HG03469 (cell line): ENCODE data around the gene C1QTNF12.

Experiments
- ATAC-seq: cut with Tn5 transposase; IDR thresholded peaks from one replicate; pipeline ENCODE4 v1.9.1; 2021; ENCODE audit warnings: mild to moderate bottlenecking, moderate library complexity, moderate number of reproducible peaks; ENCODE audit not compliant: unreplicated experiment

C1QTNF12 gene

DNA sequence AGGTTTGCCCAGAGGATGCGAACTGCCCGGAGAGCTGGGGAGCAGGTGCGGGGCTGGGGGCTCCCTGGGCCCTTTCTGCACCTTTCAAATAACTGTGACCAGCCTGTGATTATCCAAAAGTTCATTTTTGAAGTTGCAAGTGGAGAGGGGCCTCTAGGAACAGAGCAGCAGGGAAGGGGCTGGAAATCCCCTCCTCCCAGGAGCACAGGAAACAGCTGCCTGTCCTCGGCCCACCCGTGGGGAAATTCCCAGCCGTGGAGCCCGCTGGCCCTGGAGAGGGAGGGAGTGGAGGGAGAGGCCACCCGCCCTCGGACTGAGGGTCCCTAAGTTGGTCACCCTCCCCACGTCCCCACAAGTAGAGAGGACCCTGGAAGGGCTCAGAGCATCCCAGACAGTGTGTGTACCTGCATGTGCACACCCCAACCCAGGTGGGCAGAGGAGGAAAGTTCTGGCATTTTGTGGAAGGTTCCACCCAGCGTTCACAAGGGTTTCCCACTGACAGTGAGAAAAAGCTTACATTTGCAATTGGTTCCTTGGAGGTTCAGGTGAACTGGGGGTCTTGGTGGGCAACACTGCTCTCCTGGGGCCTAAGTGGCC lies 31.3 kb downstream of the C1QTNF12 start:
- no peak for ATAC-seq

DNA sequence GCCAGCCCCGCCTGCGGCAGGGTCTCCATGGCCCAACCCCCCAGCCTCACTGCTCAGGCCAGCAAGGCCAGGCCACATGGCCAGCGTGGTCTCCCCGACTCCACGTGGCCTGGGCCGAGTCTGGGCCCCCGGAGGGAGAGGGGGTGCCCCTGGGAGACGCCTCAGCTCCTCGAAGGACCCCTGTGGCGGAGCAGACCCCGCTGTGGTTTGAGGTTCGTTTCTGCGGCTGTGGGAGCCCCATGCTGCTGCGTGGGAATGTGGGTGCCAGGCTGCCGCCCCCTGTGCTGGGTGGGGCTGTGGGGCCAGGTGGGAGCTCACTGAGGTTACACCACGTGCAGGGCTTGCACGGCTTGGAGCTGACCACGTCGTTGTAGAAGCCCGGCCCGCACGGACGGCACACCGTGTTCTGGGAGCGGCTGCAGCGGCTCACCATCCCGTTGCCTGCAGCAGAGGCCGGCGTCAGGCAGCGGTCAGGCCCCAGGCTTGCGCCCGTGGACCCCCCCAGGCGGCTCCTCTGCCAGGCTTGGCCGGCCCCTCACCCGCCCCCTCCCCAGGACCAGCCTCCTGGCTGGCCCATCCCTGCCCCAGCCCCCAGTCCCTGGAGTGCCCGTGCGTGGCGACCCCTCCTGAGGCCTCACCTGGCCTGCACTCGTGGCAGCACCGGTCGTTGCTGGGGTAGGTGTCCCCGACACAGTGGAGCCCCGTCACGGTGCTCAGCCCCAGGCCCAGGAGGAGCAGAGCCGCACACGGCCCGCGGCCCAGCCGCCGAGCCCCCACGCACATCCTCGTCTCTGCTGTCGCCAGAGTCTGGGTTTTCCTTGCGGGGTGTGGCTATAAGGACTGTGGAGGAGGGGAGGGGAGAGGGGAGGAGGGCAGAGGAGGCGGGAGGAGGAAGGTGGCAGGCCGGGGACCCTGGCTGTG lies 32.9 kb downstream of the C1QTNF12 start, which contains the start of gene TNFRSF4:
TSS of gene TNFRSF4 (minus strand) at position 809 of the 921 bp plus-strand sequence. CDS start at position 783, 26 bp downstream.
- ATAC-seq = no peak

DNA sequence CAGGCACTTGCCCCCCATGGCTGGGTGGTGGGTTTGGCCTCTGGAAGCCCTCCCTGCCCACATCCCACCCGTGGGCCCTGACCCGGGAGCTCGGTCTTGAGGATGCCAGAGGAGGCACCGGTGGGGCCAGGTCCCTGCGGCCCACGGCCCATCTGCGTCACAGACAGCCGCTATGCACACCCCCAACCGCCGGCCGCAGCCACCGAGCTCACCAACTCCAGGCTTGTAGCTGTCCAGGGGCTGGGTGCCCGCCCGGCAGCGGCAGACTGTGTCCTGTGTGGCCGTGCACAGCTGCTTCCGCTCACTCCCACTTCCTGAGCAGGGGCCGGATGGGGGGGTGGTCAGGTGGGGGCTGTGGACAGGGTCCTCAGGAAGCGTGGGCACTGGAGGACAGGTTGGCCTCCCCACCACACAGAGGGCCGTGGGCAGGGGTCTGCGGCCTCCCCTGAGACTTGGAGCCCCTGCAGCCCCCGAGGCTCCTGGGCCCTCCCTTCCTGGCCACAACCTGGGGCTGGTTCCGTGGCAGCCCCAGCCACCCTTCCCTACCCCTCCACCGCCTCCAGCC lies 33.7 kb downstream of the C1QTNF12 start:
- ATAC-seq = no peak

DNA sequence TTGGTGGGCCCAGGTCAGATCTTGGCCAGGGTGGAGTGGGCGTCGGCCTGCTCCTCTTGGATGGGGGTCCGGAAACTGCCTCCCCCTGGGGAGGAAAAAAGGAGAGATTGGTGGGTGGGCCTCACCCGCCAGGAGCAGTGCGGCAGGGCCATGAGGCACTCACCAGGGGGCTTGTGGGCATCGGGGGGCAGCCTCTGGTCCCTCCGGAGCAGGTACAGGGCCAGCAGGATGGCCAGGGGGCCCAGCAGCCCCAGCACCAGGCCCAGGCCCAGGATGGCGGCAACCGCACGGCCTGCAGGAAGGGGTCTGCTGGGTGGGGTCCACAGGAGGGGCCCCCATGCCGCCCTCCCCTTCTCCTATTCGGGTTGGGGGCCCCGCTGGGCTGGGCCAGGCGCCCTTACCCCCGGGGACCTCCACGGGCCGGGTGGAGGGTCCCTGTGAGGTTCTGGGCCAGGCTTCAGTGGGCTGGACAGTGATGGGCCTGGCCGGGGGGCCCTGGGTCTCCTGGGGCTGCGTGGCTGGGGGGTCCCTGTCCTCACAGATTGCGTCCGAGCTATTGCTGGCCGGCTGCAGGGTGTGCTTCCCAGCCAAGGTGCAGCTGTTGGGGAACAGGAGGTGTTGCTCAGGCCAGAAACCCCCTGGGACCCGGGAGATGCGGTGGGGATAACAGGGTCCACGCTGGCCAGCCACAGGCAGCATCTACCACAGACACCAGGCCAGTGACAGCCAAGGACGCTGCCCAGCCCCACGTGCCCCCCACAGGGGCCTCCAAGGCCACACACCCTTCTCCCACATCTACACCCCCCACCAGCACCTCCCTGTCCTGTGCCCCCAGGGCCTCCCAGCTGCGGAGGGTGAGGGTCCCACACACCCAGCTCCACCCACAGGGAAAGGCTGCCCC lies 34.7 kb downstream of the C1QTNF12 start:
- no peak for ATAC-seq

DNA sequence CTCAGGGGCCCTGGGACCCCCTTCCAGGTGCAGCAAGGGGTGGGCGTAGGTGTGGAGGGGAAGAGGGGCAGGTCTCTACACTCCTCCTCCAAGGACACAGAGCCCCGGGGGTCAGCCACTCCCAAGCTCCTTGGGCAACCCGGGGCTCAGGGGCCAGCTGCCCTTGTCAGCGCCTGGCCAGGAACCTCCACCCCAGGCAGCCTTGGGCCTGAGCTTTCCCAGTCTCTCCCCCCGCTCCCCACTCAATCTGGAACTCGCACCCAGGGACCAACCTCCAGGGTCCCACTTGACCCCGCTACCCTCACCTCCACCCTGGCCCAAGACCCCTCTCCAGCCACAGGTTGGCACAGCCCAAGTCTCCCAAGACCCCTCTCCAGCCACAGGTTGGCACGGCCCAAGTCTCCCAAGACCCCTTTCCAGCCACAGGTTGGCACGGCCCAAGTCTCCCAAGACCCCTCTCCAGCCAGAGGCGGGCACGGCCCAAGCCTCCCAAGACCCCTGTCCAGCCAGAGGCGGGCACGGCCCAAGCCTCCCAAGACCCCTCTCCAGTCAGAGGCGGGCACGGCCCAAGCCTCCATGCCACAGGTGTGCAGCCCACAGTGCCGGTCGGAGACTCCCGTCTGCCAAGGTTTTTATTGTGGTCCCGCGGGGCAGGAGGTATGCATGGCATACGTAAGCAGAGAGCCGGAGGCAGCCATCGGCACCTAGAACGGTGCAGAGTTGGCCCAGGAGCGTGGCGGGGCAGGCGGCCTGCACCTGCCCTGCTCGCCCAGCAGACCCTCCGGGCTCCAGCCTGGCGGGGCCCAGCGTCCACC lies 35.6 kb downstream of the C1QTNF12 start:
- ATAC-seq = no peak

DNA sequence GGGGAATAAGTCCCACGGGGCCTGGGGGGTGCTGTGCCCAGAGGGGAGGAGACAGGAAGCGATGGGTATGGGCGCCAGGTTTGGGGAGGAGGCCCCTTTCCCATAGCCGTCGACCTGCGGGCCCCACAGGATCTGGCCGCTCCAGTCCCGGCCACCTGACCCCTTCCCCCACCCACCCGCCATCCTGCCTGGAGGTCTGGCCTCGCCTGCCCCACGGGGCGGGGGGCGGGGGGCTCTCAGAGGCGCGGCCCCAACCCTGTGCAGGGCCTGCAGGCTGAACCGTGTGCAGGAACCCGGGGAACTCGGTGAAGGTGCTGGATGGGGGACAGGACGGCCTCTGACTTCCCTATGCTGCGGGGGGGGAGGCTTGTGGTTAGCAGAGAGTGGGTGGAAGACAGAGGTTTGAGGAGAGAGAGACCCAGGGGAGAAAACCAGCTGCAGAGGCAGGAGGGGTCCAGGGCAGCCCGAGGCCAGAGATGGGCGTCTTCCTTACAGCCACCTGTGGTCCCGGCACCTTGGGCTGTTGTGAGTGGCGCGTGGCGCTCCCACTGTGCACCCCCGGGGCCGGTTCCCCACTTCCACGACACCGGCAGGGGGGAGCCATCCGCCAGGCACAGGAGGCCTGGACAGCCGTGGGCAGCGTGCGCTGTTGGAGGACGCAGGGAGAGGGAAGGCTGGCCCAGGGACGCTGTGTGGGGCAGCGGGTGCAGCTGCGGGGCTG lies 37.6 kb downstream of the C1QTNF12 start:
- ATAC-seq = no peak

DNA sequence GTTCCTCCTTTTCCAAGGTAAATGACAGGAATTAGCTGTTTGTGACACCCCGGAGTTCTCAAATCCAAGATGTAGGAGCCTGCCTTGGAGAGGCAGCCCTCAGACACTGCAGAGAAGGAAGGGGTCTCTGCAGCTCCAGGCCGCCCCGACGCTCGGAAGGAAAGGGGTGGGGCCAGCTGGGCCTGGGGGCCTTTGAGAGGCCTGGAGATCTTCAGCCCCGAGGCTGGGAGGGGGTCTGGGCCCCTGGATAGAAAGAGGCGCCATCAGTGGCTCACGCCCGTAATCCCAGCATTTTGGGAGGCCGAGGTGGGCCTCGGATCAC lies 39.0 kb downstream of the C1QTNF12 start:
- no peak for ATAC-seq

DNA sequence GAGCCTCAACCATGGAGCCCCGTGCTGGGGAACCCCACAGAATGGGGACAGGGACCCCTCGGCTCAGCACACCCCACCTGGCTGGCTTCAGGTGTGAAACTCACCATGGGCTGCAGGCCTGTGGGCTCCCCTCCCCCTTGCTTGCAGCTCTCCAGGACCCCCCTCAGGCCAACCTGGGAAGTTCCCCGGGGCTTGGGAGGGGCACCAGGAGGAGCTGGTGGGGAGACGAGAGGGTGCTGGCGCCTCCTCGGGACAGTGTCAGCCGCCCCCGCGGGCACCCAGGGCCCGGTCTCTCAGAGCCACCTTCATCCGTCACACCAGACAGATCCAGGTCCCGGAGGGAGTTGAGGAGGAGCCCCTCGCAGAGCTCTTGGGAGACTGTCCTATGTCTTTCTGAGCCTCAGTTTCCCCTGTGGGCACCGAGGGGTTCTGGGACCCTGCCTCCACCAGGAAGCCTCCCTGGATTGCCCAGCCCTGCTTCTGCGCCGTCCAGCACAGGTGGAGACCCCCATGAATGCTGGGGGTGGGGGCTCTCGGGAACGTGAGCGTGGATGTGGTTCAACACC lies 39.5 kb downstream of the C1QTNF12 start:
- no peak for ATAC-seq

DNA sequence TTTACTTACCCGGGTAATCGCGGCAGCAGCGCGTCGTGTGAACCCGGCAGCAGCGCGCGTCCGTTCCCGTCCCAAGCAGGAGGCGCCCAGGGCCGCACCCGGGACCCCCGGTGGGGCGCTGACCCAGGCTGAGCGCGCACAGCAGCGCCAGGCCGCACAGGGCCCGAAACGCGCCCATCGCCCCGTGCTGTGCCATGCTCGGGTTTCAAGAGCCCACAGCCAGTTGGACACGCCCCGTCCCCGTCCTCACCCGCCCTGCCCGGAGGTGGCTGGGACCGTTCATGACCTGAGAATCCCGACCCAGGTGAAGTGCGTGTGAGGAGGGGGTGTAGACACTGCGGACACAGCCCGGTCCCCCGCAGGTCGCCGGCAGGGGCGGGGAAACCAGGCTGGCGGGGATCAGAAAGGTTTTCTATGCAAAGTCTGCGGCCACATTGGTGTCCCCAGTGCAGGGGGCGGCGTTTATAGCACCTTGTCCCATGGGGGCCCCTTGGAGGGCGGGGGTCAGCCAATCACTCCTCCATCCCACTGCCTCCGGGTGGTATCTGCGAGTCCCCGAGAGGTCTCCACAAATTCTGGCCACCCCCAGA lies 40.1 kb downstream of the C1QTNF12 start, which contains the start of gene TNFRSF18:
TSS of gene TNFRSF18 (minus strand) at position 217 of the 590 bp plus-strand sequence. CDS start at position 196, 21 bp downstream.
- ATAC-seq = no peak

DNA sequence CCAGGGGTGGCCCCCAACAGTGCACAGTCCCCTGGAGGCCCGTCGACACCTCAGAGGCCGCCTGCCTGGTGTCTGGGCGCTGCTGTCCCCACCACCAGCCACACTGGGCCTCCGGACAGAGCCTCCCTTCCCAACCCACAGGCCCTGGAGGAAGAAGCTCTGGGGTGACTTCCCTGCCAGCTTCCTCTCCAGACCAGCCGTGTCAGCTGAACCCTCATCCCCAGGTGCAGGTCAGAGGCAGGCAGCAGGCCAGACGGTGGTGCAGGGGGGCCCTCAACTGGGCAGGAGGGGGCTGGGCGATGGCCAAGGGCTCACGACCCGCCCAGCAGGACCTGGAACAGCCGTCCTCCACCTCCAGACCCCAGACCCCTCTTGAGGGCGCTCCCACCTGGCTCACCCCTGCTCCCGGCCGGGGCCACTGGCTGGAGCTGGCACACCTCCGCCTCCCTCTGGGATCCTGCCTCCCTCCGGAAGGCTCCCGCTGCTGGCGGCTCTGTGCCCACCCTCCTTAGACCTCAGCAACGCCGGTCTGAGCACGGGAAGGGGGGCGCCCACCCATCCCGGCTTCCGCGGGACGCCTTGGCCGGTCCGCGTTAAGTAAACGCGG lies 40.6 kb downstream of the C1QTNF12 start:
- no peak for ATAC-seq

DNA sequence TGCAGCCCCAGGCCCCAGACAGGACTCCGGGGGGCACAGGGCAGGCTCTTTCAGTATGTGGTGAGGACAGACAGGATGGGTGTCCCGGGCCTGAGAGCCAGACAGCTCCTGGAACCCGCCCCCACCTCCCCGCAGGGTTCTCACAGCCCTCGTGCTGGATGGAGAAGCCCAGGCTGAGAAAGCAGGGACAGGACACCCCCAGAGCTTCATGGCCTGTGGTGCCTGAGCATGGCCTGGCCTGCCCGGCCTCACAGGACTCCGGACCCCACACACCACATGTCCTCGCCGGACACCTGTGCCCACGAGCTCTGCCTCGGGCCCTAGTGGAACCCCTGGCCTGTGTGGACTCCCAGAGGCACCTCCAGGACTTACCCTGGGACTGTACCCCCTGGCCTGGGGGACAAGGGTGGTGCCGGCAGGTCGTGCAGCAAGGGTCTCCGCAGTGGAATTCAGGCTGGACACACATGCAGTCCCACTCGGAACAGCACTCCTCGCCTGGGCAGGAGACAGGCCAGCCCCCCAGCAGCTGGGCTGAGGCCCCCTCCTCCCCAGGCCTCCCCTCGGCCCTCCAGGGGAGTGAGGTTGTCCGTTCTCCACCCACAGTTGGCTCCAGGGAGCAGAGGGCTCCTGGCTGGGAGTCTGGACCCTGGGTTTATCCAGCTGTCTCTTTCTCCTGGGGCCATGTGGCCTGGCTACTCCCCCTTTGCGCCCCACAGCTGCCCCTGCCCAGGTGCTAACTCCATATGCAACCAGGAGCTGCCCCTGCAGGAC lies 41.3 kb downstream of the C1QTNF12 start:
- no peak for ATAC-seq

DNA sequence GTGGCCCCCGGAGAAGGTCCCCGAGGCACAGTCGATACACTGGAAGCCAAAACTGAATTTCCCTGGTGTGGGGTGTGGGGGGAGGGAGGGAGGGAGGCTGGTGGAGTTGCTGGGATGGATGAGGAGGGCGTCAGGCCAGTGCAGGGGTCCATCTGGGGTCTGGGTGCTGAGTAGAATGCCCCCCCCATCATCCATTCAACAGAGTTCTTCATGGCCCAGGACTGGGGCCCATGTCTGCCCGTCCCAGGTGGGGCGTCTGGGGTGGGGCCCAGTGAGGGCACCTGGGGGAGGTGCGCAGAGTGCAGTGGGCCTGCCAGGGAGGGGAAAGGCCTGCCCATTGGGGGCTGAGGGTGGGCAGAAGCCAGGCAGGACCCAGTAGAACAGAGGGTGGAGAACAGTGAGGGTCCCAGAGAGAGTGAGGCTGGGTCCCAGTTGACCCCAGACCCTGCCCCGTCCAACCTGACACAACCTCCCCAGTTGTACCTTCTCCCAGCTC lies 42.0 kb downstream of the C1QTNF12 start:
- ATAC-seq = no peak

DNA sequence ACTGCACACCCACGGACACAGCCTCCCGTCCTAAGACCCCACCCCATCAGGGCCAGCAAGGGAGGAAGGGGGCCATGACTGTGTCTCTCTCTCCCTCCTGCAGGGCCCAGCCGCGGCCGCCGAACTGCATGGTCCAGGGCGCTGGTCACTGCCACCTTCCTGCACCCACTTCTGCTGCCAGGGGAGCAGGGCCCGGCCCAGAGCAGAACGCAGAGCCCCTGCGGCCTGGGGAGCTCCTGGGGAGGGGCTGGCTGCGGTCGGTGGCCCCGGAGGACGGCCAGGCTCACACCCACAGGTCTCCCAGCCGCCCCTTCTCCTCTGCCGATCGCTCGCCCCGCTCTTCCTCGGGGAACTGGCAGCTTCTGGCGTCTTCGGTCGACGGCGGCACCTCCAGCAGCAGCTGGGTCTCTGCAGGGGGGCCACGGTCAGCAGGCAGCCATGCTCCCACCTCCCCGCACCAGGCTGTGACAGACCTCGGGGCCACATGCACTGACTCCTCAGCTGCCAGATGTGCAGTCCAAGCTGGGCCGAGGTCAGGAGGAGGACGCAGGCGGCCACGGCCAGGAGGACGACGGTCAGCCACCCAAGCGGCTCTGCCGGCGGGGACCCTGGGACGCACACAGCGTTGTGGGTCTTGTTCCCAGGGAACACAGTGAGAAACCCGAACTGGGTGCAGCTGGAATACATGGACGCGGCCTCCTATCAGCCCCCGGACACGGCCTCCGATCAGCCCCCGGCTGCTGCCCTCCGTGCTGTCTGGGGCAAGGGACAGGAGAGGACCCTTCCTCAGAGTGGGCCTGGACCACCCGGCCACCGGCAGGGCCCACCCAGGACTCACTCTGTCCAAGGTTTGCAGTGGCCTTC lies 42.7 kb downstream of the C1QTNF12 start:
- no peak for ATAC-seq

DNA sequence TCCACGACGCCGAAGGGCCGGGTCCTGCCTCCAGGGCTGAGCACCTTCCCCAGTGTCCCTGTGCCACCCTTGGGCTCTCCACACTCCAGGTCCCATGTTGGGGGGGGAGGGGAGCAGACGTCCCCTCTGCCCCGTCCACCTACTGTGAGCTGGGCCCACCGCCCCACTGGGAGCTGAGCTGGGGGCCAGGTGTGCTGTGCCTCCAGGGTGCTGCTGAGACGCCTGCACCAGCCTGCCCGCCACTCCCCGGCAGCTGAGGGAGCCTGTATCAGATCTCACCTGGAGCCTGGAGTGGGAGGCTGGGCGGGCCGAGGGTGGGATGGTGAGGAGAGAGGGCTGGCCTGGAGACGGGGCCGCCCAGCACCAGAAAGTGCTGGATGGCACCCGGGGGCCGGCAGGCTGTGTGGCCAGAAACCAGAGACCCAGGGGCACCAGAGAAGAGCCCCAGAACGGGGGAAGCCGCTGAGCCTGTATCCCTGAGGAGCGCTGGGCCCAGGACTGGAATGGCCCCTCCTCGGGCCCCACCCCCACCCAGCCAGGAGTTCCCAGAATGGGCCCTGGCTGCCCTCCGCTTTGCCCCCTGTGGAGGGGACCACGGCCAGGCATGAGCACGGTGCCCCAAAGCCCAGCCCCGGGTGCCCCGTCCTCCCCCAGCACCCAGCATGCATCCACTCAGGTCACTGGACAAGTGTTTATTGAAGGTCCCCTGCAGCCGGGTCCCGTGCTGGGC lies 43.5 kb downstream of the C1QTNF12 start:
- no peak for ATAC-seq

DNA sequence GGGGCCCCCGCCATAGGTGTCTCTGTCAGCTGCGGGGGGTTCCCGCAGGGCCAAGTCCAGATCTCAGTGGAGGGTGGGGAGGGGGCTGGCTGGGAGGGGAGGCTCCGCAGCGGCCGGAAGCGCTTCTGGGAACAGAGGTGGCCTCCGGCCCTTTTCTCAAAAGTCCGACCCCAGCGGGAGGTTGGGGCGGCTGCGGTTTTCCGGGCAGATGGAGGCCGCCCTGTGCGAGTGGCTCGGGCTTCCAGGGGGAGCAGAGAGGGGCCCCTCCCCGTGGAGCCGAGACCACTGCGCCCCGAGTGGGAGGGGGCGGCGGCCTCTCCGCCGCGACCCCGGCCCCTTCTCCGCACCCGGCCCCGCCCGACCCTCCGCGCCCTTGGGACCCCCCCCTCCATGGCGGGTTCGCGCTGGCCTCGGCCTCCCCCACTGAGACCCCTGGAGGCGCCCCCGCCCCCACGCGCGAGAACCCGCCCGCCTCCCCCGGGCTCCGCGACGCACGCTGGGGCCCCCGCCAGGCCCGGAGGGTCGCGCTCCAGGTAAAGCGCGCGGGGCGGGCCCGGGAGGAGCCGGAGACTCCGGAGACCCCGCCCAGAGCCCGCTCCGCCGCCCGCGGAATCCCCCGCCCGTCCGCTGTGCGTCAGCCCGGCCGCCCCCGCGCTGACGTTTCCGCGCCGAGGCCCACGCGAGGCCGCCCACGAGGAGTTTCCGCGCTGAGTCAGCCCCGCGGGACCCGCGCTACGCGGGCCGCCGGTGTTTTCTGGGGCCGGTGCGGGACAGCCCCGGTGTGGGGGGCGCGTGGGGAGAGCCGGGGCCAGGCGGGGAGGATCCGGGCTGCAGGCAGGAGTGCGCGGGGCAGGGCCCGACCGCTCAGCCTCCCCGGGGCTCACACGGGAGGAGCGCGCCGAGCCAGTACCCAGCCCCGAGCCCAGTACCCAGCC lies 45.4 kb downstream of the C1QTNF12 start:
- no peak for ATAC-seq
